Activated B cell treated with CpG ODN at 0.5 μM for 24 hours (primary cell): ENCODE results near the gene BAHCC1. TPM values are rescaled to one million over a fixed set of nuclear protein-coding genes. Genes with fewer than 3 reads are reported as not detected.

Source experiments
- ATAC-seq: fragments of 200-7000 bp; cut with Tn5 transposase; one replicate; pipeline ENCODE4 v1.10.0; 2021; ENCODE audit warnings: low read depth, mild to moderate bottlenecking, moderate library complexity
- CTCF ChIA-PET: fragments of 350-600 bp; sonication (Branson Sonifier 250); formaldehyde crosslinking; loops from one replicate; lab custom pipeline; 2021; ENCODE audit warnings: antibody characterized with exemption; lab: Charles Lee
- POLR2A ChIA-PET: fragments of 350-600 bp; sonication (Branson Sonifier 250); formaldehyde crosslinking; loops from one replicate; lab custom pipeline; 2021; ENCODE audit warnings: antibody characterized with exemption; lab: Charles Lee
- DNase-seq: peaks from one replicate; pipeline ENCODE4 v3.0.0; 2022
- H3K27ac Mint-ChIP-seq: one replicate; pipeline ENCODE4 v1.8.0; 2020; ENCODE audit warnings: mixed read lengths
- H3K27me3 Mint-ChIP-seq: one replicate; pipeline ENCODE4 v1.8.0; 2021; ENCODE audit warnings: mixed read lengths
- H3K36me3 Mint-ChIP-seq: one replicate; pipeline ENCODE4 v1.8.0; 2021; ENCODE audit warnings: low read depth, mixed read lengths
- H3K4me1 Mint-ChIP-seq: one replicate; pipeline ENCODE4 v1.8.0; 2021; ENCODE audit warnings: mixed read lengths
- H3K4me3 Mint-ChIP-seq: one replicate; pipeline ENCODE4 v1.8.0; 2020; ENCODE audit warnings: mild to moderate bottlenecking, mixed read lengths
- H3K9me3 Mint-ChIP-seq: one replicate; pipeline ENCODE4 v1.8.0; 2020; ENCODE audit warnings: mixed read lengths
- intact Hi-C: fragments of 100-400 bp; cut with micrococcal nuclease; formaldehyde crosslinking; loops from one replicate; pipeline ENCODE4 v1.15.1; 2024
- total RNA-seq: library from RNA; stranded (reverse); gene quantifications from 2 replicates; pipeline ENCODE4 v1.2.3, GENCODE V29; 2022
- TF ChIP-seq, protein P1 (sequence below): fragments of 200-600 bp; IDR thresholded peaks from one replicate; pipeline ENCODE4 v1.8.0; 2022; ENCODE audit warnings: antibody characterized with exemption, mild to moderate bottlenecking

Gene BAHCC1
- total RNA-seq, 1 donor from 2014 or later: 0.13 TPM

DNA sequence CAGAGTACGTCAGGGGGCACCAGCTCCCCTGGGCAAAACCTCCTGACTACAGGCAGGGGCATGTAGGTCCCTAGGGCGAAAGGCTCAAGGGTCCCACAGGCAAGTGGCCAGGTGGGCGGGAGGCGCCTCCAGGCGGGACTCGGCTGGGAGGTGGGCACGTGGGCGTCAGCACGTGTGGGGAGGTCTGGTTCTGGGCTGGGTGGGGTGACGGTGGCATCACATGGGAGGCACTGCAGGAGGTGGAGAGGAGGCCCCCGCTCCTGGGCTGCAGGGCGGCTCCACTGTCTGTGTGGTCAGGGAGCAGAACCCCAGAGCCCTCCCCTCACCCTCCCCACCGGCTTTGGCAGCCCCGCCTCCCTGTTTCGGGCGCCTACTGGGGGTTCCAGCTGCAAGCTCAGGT, 64.6 kb downstream of the BAHCC1 start:
- no peak for DNase-seq
- ChIA-PET CTCF (no interaction called here), POLR2A (no interaction called here)
- TF ChIP-seq, protein P1, sequence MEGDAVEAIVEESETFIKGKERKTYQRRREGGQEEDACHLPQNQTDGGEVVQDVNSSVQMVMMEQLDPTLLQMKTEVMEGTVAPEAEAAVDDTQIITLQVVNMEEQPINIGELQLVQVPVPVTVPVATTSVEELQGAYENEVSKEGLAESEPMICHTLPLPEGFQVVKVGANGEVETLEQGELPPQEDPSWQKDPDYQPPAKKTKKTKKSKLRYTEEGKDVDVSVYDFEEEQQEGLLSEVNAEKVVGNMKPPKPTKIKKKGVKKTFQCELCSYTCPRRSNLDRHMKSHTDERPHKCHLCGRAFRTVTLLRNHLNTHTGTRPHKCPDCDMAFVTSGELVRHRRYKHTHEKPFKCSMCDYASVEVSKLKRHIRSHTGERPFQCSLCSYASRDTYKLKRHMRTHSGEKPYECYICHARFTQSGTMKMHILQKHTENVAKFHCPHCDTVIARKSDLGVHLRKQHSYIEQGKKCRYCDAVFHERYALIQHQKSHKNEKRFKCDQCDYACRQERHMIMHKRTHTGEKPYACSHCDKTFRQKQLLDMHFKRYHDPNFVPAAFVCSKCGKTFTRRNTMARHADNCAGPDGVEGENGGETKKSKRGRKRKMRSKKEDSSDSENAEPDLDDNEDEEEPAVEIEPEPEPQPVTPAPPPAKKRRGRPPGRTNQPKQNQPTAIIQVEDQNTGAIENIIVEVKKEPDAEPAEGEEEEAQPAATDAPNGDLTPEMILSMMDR: no peak
- no peaks in the 10 kb centered on the region for H3K36me3 Mint-ChIP-seq
- peaks cover 3% of the 10 kb centered on the region for H3K4me1 Mint-ChIP-seq
- H3K9me3 Mint-ChIP-seq: no peaks in the 10 kb centered on the region
- no peak overlapping the region for H3K27ac Mint-ChIP-seq
- H3K27me3 Mint-ChIP-seq: no peaks in the 10 kb centered on the region
- ATAC-seq: no peak
- no peak overlapping the region for H3K4me3 Mint-ChIP-seq
- intact Hi-C loops: no loop called here

DNA sequence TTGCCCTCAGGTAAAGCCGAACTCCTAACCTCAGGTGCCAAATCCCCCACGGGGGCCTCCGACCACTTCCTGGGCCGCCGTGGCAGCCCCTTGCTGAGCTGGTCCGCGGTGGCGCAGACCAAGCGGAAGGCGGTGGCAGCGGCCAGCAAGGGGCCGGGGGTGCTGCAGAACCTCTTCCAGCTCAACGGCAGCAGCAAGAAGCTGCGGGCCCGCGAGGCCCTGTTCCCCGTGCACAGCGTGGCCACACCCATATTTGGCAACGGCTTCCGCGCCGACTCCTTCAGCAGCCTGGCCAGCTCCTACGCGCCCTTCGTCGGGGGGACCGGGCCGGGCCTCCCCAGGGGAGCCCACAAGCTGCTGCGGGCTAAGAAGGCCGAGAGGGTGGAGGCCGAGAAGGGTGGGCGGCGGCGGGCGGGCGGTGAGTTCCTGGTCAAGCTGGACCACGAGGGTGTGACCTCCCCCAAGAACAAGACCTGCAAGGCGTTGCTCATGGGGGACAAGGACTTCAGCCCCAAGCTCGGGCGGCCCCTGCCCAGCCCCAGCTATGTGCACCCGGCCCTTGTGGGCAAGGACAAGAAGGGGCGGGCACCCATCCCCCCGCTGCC, 65.7 kb downstream of the BAHCC1 start:
- TF ChIP-seq, protein P1: no peak
- POLR2A ChIA-PET: no interaction called here
- no peak overlapping the region for H3K4me3 Mint-ChIP-seq
- no peaks in the 10 kb centered on the region for H3K9me3 Mint-ChIP-seq
- CTCF ChIA-PET: no interaction called here
- intact Hi-C loops: no loop called here
- no peak for DNase-seq
- H3K27me3 Mint-ChIP-seq: no peaks in the 10 kb centered on the region
- no peak for ATAC-seq
- no peak overlapping the region for H3K27ac Mint-ChIP-seq
- H3K4me1 Mint-ChIP-seq: no peaks in the 10 kb centered on the region
- H3K36me3 Mint-ChIP-seq: no peaks in the 10 kb centered on the region

DNA sequence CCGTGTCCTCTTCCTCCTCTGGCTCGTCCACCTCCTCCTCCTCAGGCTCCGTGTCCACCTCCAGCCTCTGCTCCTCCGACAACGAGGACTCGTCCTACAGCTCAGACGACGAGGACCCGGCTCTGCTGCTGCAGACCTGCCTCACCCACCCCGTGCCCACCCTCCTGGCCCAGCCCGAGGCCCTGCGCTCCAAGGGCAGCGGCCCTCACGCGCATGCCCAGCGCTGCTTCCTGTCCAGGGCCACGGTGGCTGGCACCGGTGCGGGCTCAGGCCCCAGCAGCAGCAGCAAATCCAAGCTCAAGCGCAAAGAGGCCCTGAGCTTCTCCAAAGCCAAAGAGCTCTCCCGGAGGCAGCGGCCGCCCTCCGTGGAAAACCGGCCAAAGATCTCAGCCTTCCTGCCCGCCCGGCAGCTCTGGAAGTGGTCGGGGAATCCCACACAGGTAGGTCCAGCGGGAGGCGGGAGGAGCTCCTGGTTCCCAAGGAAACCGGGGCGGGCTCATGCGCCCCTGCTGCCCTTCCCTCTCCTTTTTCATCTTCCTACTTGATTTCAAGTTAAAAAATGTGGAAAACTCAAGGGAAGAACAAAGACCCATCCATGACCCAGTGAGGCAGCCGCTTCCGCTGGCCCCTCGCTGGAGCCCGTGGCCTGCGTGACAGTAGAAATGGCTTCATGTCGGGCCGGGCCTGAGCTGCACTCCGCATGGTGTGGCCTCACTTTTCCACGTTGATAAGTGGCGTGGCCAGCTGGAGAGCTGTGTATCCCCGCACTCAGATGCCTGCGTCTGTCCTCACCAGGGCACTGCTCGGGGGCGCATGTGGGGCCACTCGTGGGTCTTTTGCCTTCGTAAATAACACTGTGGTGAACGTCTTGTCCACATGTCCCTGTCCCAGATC, 66.6 kb downstream of the BAHCC1 start:
- Mint-ChIP-seq H3K36me3 (no peaks in the 10 kb centered on the region), H3K27ac (no peak overlapping the region), H3K4me3 (no peak overlapping the region), H3K27me3 (no peaks in the 10 kb centered on the region), H3K9me3 (no peaks in the 10 kb centered on the region), H3K4me1 (no peaks in the 10 kb centered on the region)
- intact Hi-C loops: no loop called here
- POLR2A ChIA-PET: no interaction called here
- ATAC-seq (no peak), DNase-seq (no peak)
- CTCF ChIA-PET: no interaction called here
- TF ChIP-seq, protein P1: no peak

DNA sequence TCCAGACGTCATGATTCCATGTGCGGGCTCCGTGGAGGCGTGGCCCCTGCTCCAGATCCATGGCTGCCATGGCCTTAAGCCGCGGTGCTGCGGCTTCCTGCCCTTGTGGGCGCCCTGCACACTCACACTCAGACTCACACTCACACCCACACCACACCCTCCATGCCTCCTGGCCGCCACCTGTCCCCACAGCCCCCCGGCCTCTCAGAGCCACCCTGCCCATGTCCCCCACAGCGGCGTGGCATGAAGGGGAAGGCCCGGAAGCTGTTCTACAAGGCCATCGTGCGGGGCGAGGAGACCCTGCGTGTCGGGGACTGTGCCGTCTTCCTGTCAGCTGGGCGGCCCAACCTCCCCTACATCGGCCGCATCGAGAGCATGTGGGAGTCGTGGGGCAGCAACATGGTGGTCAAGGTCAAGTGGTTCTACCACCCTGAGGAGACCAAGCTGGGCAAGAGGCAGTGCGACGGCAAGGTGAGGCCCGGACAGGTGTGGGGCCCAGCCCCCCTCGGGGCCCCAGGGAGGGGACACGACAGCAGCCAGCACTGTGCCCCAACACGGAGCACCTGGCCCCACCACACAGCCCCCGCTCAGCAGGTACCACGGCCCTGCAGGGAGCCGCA, 67.4 kb downstream of the BAHCC1 start:
- H3K27me3 Mint-ChIP-seq: no peaks in the 10 kb centered on the region
- ChIA-PET POLR2A (no interaction called here), CTCF (no interaction called here)
- intact Hi-C loops: no loop called here
- TF ChIP-seq, protein P1: no peak
- no peak overlapping the region for H3K4me3 Mint-ChIP-seq
- ATAC-seq (no peak), DNase-seq (no peak)
- H3K9me3 Mint-ChIP-seq: no peaks in the 10 kb centered on the region
- no peaks in the 10 kb centered on the region for H3K4me1 Mint-ChIP-seq
- no peaks in the 10 kb centered on the region for H3K36me3 Mint-ChIP-seq
- no peak overlapping the region for H3K27ac Mint-ChIP-seq

DNA sequence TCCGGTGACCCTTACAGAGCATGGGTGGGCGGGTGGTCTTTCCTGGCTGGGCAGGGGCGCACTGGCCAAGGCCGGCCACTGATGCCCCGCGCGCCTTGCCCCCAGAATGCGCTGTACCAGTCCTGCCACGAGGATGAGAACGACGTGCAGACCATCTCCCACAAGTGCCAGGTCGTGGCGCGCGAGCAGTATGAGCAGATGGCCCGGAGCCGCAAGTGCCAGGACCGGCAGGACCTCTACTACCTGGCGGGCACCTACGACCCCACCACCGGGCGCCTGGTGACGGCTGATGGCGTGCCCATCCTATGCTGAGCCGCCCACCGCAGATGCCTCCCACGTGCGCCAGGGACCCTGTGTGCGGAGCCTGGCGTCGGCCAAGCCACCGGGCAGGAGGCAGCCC, 68.2 kb downstream of the BAHCC1 start:
- POLR2A ChIA-PET: no interaction called here
- no peak overlapping the region for H3K27ac Mint-ChIP-seq

More for the DNA sequence above, 68.2 kb downstream of the BAHCC1 start:
- H3K4me3 Mint-ChIP-seq: no peak overlapping the region
- ATAC-seq: no peak
- H3K36me3 Mint-ChIP-seq: no peaks in the 10 kb centered on the region
- no peak for DNase-seq
- TF ChIP-seq, protein P1: no peak
- no peaks in the 10 kb centered on the region for H3K27me3 Mint-ChIP-seq
- H3K9me3 Mint-ChIP-seq: no peaks in the 10 kb centered on the region
- CTCF ChIA-PET: no interaction called here
- no peaks in the 10 kb centered on the region for H3K4me1 Mint-ChIP-seq
- intact Hi-C loops: no loop called here
